NCI-H1436 treated with DMSO at 0.1 percent for 48 hours (cell line): ENCODE results near the gene ZSWIM9.

Experiments
- DNase-seq: peaks from one replicate; lab custom pipeline; 2025; lab: John Stamatoyannopoulos, UW

The ZSWIM9 gene

DNA sequence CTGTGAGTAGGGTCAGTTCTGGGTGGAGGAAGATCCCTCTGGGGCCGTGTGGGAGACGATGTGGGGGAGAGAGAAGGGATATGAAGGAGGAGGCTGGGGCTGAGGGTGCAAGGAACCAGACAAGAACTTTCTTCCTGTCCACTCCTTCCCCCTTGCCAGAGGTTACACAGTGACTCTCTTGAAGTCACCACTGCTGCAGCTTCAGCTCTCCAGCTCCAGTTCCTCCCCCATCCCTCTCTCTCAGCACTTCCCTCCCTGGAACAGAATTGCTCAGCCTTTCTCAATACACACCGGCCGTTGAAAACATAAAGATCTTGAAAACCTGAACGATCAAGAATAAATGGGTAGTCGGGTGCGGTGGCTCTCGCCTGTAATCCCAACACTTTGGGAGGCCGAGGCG, 5.1 kb downstream of the ZSWIM9 start:
- no peak for DNase-seq

DNA sequence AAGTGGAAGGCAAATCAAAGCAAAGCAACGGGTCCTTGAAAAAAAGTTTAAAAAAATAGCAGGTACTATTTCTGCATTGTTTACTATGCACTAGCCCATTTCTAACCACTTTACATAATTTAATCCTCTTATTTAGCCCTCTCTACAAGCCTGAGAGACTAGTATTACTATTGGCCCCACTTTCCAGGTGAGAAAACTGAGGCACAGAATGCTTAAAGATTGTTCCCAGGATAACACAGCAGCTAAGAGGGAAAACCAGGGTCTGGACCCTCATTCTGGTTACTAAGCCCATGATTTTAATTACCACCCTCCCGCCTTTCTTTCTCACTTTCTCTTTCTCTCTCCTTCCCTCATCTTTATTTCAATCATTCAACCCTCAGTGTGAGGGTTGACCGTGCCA, 5.7 kb downstream of the ZSWIM9 start:
- no peak for DNase-seq

DNA sequence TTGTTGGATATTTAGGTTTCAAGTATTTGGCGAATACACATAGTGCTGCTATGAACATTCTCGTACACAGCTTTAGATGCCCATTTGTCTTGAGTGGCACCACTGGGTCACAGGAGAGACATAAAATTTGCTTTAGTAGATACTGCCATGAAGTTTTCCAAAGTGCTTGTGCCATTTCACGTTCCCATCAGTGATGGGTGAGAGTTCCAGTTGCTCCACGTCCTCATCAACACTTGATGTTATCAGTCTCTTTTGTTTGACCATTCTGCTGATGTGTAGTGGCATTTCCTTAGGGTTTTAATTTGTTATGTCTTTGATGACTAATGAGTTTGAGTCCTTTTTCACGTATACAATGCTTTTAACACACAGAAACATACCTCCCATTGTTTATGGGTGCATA, 11.0 kb downstream of the ZSWIM9 start:
- no peak for DNase-seq

DNA sequence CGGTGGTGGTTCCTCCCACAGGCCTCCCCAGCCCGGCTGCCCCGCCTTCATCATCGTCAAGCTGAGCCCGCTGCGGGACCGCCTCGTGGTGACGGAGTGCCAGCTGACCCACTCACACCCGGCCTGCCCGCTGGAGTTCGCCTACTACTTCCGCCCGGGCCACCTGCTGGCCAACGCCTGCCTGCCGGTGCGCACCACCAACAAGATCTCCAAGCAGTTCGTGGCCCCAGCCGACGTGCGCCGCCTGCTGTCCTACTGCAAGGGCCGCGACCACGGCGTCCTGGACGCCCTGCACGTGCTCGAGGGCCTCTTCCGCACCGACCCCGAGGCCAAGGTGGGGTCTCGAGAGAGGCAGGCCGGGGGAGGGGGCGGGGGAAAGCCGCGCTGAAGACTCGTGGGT, 12.0 kb downstream of the ZSWIM9 start:
- DNase-seq, result no peak

DNA sequence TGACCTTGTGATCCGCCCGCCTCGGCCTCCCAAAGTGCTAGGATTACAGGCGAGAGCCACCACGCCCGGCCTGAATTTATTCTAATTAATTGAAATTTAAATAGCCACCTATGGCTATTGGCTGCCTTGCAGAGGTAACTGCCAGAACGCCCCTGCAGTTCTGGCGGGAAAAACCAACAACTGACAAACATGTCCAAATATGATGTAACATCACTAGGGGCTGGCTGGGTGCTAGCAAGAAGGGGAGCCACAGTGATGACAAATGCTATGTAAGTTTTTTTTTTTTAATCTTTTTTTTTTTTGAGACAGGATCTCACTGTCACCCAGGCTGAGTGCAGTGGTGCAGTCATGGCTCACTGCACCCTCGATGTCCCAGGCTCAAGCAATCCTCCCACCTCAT, 12.9 kb downstream of the ZSWIM9 start:
- no peak for DNase-seq

DNA sequence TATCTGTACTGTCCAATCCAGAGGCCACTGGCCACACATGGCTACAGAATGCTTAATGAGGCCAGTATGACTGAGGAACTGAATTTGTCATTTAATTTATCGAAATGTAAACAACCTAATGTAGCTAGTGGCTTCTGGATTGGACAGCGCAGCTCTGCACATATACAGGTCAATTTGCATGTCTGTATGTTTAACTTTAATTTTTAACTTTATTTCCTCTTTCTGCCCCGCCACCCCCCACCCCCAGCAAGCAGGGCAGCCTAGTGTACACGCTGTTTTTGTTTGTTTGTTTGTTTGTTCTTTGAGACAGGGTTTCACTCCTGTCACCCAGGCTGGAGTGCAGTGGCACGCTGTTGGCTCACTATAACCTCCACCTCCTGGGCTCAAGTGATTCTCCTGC, 15.5 kb downstream of the ZSWIM9 start:
- no peak for DNase-seq

DNA sequence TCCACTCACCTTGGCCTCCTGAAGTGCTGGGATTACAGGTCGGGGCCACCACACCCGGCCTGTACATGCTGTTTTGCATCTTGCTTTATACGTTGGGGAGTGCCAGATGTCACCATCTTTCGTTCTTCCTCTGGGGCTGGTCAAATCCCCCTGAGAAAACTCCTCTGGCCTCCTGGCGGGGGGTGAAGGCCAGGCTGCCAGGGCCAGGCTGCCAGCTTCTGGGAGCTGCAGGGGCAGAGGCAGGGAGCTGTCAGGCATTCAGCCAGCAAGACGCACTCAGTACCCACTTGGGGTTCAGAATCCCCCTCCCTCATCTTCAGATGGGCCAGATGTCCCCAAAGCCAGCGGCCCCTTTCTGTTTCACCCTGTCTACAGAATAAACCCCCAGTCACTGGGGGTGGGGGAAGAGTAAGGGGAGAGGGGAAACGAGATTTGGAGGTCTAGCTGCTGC, 16.1 kb downstream of the ZSWIM9 start:
- no peak for DNase-seq

DNA sequence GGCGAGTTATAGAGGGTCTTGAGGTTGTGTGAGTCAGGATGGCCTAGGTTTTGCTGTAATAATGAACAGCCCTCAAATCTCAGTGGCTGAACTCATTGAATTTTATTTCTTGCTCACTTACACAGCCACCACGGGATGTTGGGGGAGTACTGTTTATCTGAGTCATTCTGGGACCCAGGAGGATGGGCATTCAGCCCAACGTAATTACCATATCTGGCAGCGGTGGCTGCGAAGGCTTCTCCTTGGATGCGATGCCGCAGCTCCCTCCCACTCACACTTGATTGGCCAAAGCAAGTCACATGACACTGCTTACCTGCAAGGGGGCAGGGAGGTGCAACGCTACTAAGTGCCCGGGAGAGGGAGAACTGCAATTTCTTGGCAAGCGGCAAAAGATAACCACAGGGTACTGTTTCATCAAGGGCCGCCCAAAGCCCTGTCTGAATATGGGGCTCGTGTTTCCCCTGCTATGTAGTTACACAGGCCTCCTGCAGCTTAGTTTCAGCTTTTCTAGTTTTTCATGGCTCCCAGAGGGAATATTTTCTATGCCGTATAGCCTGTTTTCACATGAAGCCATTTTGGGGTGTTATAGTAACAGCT, 19.9 kb downstream of the ZSWIM9 start:
- DNase-seq, result peak; percentile 89

DNA sequence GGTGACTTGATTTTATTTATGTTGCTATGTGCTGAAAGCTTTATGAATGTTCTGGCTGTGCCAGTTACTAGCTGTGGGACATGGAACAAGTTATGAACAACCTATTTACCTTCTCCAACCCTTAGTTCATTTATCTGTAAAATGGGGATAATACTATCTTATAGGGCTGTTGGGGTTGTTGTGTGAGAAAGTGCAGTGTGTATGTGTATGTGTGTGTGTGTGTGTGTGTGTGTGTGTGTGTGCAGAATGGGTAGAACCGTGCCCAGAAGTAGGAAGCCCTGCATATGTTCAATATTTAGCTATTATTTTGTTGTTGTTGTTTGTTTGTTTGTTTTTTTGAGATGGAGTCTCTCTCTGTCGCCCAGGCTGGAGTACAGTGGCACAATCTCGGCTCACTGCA, 20.4 kb downstream of the ZSWIM9 start:
- DNase-seq, result no peak

DNA sequence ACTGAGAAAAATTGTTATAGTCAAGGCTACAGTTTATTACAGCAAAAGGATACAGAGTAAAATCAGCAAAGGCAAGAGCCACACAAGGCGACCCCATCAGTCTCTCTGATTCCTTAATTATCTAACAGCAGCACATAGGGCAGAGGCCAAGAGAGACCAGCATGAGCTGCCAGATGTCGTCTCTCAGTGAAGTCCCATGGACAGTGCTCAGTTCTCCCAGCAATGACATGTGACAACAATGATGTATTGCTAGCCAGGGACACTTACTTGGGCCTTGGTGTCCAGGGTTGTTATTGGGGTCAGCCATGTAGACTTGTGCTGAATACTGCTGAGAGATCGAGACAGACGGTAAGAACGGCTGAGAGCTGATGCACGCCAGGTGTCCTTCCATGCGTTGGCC, 22.3 kb downstream of the ZSWIM9 start:
- DNase-seq, result no peak

DNA sequence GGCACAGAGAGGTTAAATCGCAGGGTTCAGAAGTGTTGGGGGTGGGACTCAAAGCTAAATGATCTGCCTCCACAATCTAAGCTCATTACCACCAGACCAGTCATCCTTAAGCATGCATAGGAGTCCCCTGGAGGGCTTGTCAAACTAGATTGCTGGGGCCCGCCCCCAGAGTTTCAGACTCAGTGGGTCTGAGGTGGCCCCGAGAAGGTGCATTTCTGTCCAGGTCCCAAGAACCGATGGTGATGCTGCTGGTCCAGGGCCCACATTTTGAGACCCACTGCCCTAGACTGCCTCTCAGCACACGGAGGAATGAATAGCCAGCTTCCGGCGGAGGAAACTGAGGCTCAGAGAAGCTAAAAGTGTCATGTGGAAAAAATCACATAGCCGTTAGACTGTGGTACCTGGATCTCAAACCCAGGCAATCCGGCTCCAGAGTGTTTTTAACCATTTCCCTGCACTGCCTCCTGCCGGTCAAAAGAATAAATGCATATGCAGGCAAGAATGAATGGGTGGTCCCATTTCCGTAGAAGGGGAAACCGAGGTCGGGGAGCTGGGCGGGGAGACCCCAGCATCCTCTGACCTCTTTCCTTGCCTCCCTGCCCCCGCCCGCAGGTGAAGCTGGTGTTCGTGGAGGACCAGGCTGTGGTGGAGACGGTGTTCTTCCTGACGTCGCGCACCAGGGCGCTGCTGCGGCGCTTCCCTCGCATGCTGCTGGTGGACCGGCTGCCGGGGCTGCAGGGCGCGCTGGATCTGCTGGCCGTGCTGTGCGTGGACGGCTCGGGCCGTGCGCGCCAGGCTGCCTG, 23.8 kb downstream of the ZSWIM9 start:
- DNase-seq, result no peak

DNA sequence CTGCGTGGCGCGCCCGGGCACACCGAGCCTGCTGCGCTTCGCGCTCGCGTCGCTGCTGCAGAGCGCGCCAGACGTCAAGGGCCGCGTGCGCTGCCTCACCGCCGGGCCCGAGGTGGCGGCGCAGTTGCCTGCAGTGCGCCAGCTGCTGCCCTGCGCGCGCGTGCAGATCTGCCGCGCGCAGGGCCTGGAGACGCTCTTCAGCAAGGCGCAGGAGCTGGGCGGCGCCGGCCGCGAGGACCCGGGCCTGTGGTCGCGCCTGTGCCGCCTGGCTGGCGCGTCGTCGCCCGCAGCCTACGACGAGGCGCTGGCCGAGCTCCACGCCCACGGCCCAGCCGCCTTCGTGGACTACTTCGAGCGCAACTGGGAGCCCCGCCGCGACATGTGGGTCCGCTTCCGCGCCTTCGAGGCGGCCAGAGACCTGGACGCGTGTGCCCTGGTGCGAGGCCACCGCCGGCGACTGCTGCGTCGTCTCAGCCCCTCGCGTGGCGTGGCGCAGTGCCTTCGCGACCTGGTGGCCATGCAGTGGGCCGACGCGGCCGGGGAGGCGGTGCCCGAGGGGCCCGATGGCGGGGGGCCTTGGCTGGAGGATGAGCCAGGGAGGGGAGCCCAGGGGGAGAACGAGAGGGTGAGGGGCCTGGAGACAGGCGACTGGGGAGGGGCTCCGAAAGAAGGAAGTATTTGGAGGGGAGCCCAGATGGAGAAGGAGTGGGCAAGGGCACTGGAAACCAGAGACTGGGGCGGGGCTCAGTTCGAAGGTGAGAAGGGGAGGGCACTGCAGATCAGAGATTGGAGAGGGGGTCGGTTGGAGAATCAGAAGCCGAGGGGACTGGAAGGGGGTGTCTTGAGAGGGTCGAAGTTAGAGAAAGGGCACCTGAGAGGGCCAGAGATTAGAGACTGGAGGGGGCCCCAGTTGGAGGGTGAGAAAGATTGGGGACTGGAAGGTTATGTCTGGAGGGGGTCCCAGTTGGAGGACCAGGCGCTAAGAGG, 24.7 kb downstream of the ZSWIM9 start:
- no peak for DNase-seq

DNA sequence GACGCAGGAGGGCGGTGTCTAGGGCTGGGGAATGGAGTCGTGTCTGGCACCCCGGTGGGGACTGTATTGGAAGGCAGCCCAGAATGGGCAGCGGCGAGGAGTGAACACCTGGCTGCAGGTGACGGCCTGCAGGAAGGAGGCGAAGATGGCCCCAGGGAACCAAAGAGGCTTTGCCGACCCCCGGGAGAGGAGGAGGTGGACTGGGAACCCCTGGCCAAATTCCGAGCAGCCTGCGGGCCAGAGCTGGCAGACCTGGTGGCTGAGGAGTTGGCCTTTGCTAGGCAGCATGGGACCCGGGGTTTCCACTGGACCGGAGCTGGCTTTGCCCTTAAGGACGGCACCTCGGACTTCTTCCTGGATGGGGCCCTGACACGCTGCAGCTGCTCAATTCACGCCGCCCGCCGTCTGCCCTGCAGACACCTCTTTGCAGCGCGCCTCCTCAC, 25.9 kb downstream of the ZSWIM9 start:
- DNase-seq, result no peak

DNA sequence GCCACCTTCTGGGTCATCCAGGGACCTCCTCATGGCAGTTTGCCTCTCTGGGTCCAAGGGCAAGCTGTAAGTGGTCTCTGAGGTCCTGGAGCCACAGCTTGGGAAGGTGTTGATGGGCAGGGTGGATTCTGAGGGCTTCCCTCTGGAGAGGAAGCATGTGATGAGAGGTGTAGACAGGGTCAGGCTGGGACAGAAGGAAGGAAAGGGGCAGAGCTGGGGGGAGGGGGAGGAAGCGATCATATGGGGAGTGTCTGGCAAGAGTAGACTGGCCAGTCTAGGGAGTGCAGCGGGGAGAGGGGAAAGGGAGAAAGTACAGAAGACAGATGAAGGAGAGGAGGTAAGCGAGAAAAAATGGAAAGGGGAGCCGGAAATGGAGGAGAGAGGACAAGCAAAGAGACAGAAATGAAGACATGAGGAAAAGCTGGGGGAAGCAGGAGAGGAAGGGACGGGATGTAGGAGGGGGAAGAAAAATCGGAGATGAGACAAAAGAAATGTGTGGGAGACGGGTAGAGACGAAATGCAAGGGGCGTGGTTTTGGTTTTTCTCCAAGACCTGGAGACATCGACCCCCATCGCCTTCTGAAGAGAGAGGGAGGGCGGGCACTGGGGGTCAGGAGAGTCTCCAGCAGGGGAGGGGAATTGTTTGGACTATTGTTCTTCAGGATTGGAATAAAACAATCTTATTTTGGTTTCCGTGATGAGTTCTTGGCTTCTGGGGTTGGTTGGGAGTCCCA, 26.6 kb downstream of the ZSWIM9 start:
- no peak for DNase-seq

DNA sequence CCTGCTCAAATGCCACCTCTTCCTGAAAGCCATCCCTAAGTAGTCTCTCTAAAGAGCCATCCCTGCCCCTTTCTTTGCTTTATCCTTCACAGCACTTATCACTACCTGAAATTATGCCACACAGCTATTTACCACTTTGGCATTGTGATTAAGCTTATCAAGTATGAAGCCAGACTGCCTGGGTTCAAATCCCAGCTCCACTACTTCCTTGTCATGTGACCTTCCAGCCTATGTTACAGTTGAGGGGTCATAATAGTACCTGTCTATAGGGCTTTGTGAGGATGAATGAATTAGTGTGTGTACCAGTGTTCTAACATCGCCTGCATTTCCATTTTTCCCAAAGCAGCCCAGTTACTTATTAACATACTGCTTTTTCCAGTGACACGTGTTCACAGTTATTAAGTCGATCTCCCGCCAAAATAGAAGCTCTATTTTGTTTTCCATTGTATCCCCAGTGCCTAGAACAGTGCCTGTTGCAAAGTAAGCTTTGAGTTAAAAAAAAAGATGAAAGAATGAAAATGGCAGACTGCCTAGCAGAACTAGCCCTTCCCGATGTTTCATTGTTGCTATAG, 32.8 kb downstream of the ZSWIM9 start:
- DNase-seq, result no peak

DNA sequence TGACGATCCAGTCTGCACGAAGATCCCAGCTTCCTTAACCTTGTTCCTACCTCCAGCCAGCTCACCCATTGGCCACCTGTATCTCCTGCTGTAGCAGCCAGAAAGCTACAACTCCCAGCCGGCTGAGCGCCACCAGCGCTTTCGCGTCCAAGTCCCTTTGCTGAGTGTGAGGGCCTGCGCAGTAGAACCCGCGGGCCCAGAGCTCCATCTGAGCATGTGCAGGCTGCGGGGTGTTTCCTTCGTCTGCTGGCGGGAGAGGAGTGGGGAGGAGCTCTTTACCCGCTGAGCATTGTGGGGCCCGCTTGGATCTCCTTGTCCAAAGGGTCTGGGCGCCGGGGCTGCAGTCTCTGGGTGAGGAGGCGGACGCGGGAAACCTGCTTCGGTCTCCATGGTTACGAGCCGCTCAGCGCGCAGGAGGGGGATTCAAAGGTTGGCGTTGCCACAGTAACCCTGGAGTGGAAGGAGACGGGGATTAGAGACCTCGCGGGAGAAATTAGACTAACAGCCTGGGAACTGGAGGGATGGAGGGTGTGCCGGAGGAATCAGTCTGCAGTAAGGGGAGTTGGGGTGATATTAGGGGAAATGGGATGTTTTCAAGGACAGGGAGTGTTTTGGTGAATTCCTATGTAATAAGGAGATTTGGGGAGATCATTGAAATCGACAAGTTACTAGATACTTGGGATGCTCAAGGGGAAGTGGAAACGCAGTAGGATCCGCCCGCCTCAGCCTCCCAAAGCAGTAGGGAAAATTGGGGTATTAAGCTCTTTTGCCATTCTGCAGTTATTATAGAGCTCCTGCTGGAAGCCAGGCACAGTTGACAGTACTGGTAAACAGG, 33.5 kb downstream of the ZSWIM9 start:
- peak; percentile 99 for DNase-seq

DNA sequence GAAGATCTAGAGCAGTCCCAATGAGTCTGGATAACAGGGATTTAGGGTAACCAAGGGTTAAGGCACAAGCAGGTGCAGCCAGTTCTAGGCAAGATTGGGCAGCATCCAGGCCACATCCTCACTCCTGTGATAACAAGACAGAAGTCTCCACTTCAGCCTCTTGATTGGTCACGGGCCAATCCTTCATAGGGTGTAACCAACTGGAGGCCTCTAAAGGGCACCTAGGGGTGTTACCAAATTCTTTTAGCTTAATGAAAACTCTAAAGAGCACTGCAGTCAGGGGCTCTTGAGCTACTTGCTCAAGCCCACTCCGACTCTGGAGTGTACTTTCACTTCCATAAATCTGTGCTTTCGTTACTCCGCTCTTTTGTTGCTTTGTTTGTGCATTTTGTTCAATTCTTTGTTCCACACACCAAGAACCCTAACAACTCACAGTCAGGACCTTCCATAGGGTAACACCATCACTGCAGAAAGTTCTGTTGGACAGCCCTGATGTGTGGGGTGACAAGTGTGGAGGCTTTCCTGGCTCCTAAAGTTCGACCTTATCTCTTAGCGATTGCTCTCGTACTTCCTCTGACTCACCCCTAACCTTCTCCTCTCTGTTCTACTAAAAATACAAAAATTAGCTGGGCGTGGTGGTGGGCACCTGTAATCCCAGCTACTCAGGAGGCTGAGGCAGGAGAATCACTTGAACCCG, 36.1 kb downstream of the ZSWIM9 start:
- no peak for DNase-seq

DNA sequence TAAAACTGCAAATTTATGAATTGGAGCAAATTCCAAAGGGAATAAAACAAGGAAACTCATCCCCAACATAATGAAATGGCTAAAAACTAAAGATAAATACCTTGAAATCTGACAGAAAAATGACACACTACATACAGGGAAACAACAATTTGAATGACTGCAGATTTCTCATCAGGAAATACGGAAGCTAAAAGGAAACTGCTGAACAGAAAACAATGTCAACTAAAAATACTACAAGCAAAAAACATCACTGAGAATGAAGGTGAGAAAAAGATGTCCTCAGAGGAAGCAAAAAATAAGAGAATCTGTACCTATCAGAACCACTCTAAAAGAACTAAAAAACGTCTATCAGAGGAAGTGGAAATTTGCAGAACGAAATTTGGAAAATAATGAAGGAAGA, 39.5 kb downstream of the ZSWIM9 start:
- no peak for DNase-seq

DNA sequence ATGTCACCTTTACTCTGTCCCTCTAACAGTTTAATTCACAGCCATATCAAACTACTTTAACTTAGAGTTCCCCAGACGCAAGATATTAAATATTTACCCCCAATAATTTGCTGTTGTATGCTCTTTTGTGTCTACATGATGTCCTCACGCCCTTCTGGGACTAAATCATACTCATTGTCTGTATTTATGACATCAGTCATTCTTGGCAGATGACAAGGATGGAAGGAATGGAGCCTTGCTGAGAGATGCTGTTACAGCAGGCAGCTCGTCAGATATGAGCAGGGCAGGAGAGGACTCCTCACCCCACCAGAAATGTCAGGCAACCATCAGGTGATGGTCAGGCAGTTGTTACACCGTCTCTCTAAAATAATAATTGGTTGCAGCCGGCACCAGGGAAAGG, 43.5 kb downstream of the ZSWIM9 start:
- DNase-seq, result no peak

DNA sequence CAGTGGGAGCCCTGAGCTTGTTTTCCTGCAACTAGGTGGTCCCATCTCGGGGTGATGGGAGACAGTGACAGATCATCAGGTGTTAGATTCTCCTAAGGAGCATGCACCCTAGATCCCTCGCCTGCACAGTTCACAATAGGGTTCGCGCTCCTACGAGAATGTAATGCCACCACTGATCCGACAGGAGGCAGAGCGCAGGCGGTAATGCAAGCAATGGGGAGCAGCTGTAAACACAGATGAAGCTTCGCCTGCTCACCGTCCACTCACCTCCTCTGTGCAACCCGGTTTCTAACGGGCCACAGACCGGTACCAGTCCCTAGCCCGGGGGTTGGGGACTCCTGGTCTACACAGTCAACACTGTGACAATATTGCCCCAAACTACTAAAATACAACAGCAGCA, 46.5 kb downstream of the ZSWIM9 start:
- no peak for DNase-seq
